GM12875 (cell line): ENCODE results near the gene TTLL7.
"Not testable (repeated sequence)": the region's sequence is repeated elsewhere in the genome, so short reads cannot be mapped to it uniquely, and the experiment has no call there.

Experiments
- H3K4me3 ChIP-seq: one replicate; pipeline ENCODE4 v1.5.1; 2011; ENCODE audit warnings: low read depth, low read length, control low read depth
- TF ChIP-seq, protein P1 (sequence below): IDR thresholded peaks from 2 replicates; pipeline ENCODE4 v1.5.1; 2011; ENCODE audit warnings: low read depth, mild to moderate bottlenecking, control low read depth, inconsistent platforms, low read length, moderate library complexity, borderline replicate concordance; ENCODE audit not compliant: insufficient read depth

The TTLL7 gene

DNA sequence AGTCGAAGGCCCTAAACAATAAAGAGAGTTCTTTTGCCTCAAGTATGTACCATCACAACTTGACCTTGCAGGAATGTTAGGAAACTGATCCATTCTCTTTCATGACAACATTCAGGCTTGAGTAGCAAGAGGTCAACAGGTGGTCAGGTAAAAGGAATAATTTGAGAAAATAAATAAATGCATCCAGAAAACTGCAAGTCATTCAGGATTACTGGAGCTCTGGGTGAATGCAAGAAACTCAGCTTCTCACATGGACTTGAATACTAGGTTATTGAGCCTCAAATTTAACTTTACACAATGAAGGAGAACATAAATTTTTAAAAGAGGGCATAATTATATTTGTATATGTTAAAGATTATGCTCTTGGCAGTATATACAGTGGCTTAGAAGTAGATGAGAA is 76.5 kb downstream of the TTLL7 start:
- no peak overlapping the region for H3K4me3 ChIP-seq

DNA sequence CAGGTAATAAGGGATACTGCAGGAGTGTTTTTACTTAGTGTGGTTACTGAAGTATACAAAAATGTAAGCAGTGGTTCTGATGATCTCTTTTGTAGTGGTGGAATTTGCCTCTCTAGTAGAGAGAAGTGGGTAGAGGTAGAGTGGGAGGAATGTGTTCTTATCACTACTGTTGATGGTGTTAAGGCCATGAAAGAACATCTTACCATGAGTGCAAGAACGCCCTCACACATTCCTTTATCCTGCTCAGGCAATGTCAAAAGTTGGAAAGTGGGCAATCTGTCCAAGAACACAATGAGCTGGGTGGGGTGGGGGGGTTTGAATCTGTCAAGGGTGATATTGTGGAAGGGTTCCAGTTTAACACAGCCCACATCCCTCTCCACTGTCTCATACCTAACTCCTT is 78.6 kb downstream of the TTLL7 start:
- TF ChIP-seq, protein P1, sequence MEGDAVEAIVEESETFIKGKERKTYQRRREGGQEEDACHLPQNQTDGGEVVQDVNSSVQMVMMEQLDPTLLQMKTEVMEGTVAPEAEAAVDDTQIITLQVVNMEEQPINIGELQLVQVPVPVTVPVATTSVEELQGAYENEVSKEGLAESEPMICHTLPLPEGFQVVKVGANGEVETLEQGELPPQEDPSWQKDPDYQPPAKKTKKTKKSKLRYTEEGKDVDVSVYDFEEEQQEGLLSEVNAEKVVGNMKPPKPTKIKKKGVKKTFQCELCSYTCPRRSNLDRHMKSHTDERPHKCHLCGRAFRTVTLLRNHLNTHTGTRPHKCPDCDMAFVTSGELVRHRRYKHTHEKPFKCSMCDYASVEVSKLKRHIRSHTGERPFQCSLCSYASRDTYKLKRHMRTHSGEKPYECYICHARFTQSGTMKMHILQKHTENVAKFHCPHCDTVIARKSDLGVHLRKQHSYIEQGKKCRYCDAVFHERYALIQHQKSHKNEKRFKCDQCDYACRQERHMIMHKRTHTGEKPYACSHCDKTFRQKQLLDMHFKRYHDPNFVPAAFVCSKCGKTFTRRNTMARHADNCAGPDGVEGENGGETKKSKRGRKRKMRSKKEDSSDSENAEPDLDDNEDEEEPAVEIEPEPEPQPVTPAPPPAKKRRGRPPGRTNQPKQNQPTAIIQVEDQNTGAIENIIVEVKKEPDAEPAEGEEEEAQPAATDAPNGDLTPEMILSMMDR: no peak
- no peak overlapping the region for H3K4me3 ChIP-seq

More for the DNA sequence above, 76.5 kb downstream of the TTLL7 start:
- TF ChIP-seq, protein P1: no peak

DNA sequence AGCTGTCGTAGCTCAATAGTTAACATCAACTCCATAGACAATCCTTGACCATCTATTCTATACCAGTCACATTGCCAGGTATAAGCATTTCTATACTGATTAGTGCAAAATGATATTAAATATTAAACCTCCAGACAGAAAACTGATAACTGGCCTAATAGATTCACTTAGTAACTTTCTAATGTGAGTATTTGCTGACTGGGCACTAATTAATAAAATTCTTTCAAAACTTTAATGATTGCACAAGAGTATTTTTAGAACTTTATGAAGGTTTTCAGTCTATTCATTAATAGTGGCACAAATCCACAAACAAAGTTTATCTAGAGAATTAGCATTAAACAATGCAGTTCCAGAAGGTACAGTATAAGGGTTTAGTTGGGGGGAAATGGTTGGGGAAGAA is 79.1 kb downstream of the TTLL7 start:
- TF ChIP-seq, protein P1: no peak
- no peak overlapping the region for H3K4me3 ChIP-seq

DNA sequence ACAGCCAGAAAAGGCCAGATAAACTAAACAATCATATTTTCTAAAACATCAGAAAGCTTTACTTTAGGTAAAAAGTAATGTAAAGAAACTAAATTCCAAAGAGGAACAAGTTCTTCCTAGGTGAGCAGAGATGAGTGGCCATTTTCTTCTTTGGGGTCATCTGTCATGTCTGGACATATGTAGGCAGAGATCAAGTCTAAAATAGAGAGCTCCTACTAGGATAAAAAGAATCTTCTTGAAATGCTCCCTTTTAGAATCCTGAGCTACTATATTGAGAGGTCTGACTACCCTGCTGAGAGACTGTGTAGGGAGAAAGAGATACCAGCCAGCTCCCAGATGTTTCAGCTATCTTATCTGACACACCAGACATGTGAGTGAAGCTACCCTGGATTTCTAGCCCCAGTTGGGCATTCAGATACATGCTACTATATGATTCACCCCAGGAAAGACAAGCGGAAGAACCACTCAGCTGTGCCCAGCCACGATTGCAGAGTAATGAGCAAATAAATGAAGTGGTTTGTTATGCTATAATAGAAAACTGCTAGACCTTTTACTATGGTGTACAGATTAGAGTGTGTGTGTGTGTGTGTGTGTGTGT is 80.1 kb downstream of the TTLL7 start:
- no peak overlapping the region for H3K4me3 ChIP-seq
- TF ChIP-seq, protein P1: no peak

DNA sequence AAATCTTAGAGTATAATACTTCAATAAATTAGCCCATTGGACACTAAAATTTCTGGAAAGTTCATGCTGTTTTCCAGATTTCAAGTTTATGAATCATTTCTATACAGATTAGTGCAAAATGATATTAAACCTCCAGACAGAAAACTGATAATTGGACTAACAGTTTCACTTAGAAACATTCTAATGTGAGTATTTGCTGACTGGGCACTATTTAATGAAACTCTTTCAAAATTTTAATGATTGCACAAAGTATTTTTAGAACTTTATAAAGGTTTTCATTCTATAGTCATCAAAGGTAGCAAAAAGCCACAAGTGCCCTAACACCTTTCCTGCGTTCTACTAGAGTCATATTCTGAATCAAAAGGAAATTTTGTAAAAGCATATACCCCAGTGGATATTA is 81.0 kb downstream of the TTLL7 start:
- TF ChIP-seq, protein P1: no peak
- no peak overlapping the region for H3K4me3 ChIP-seq

DNA sequence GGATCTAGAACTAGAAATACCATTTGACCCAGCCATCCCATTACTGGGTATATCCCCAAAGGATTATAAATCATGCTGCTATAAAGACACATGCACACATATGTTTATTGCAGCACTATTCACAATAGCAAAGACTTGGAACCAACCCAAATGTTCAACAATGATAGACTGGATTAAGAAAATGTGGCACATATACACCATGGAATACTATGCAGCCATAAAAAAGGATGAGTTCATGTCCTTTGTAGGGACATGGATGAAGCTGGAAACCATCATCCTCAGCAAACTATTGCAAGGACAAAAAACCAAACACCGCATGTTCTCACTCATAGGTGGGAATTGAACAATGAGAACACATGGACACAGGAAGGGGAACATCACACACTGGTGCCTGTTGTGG is 82.8 kb downstream of the TTLL7 start:
- not testable (repeated sequence) for H3K4me3 ChIP-seq

DNA sequence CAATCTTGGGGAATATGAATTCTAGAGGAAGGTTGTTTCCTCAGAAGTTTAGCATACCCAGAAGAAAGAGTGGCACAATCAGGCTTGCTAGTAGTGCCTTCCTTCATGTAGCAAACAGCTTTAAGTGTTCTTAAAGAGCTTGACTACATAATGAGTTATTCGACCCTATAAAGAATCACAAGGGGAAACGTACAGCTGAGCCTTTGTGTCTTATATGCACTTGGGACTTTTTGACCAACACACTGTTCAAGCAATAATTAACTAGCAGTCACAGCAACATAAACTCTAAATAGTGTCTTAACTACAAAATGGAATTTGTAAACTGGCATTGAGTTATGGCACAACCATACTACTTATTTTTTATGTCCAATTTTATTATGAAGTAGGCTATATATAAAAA is 86.1 kb downstream of the TTLL7 start:
- H3K4me3 ChIP-seq: no peak overlapping the region
- TF ChIP-seq, protein P1: no peak

DNA sequence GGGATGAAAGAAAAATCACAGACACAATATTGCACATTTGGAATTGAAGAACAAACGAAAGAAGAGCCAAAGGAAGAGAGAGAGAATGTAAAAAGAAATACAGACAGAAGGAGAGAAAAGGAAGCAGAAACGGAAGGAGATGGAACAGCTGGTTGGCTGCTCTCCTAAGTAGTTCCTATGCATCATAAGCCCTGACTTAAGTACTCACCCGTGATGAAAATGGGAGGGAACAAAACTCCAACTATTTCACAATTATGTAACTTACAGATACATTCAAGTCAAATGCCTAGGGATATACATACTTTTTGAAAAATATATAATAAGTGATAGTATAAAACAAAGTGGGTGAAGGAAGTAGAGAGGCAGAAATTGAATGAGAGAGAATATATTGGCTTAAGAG is 88.5 kb downstream of the TTLL7 start:
- TF ChIP-seq, protein P1: no peak
- no peak overlapping the region for H3K4me3 ChIP-seq
